Smooth muscle cell (in vitro differentiated cells): ENCODE measurements around the gene CCNI2. TPM values are rescaled to one million over a fixed set of nuclear protein-coding genes. Genes with fewer than 3 reads are reported as not detected.

Experiments
- DNase-seq: peaks from one replicate; lab custom pipeline; 2025; ENCODE audit not compliant: unreplicated experiment; lab: John Stamatoyannopoulos, UW
- H2AFZ ChIP-seq: fragments of 200-600 bp; sonication (generic); 2 replicates; pipeline ENCODE4 v1.6.0; 2016; ENCODE audit warnings: antibody characterized with exemption, low read depth, mild to moderate bottlenecking
- H3F3A ChIP-seq: fragments of 200-600 bp; sonication (generic); 2 replicates; pipeline ENCODE4 v1.6.0; 2017; ENCODE audit warnings: antibody characterized with exemption, low read depth
- H3K27ac ChIP-seq: fragments of 200-600 bp; sonication (generic); 2 replicates; pipeline ENCODE4 v1.5.1; 2016; ENCODE audit warnings: low read depth, mild to moderate bottlenecking
- H3K27me3 ChIP-seq: fragments of 200-600 bp; sonication (generic); 2 replicates; pipeline ENCODE4 v1.6.1; 2016; ENCODE audit warnings: low read depth, mild to moderate bottlenecking
- H3K36me3 ChIP-seq: fragments of 200-600 bp; sonication (generic); 2 replicates; pipeline ENCODE4 v1.5.1; 2016; ENCODE audit warnings: low read depth
- H3K4me1 ChIP-seq: fragments of 200-600 bp; sonication (generic); 2 replicates; pipeline ENCODE4 v1.5.1; 2016; ENCODE audit warnings: low read depth
- H3K4me2 ChIP-seq: fragments of 200-600 bp; sonication (generic); 2 replicates; pipeline ENCODE4 v1.6.0; 2016; ENCODE audit warnings: mild to moderate bottlenecking
- H3K4me3 ChIP-seq: fragments of 200-600 bp; sonication (generic); 2 replicates; pipeline ENCODE4 v1.5.1; 2016; ENCODE audit warnings: mild to moderate bottlenecking
- H3K79me2 ChIP-seq: fragments of 200-600 bp; sonication (generic); 2 replicates; pipeline ENCODE4 v1.6.0; 2016; ENCODE audit warnings: low read depth, mild to moderate bottlenecking
- H3K9ac ChIP-seq: fragments of 200-600 bp; sonication (generic); 2 replicates; pipeline ENCODE4 v1.6.0; 2016; ENCODE audit warnings: low read depth
- H3K9me3 ChIP-seq: fragments of 200-600 bp; sonication (generic); replicated peaks from 2 replicates; pipeline ENCODE4 v1.5.1; 2016; ENCODE audit warnings: low read depth
- H4K20me1 ChIP-seq: fragments of 200-600 bp; sonication (generic); 2 replicates; pipeline ENCODE4 v1.6.0; 2016; ENCODE audit warnings: low read depth
- whole genome bisulfite sequencing: methylation state at CpG from one replicate; pipeline ENCODE4 v1.1.7; 2016; ENCODE audit warnings: low lambda C conversion rate; 5-methylcytosine and 5-hydroxymethylcytosine counted together
- polyA plus RNA-seq: library from polyadenylated mRNA; unstranded; fragments of >200 nt; fragmentation: Nextera tagmentation; extraction: Ambion mirVana; gene quantifications from 2 replicates; pipeline ENCODE4 v1.2.1, GENCODE V29; 2016
- total RNA-seq: library from RNA; depleted of rRNA; stranded (reverse); fragments of >200 nt; gene quantifications from 2 replicates; pipeline ENCODE4 v1.2.3, GENCODE V29; 2014
- TF ChIP-seq, protein P1 (sequence below): fragments of 200-600 bp; sonication (generic); IDR thresholded peaks from 2 replicates; pipeline ENCODE4 v1.5.1; 2017; ENCODE audit warnings: borderline replicate concordance, mild to moderate bottlenecking, antibody characterized with exemption; ENCODE audit not compliant: insufficient read depth, poor library complexity, severe bottlenecking

CCNI2 gene
- total and polyA plus RNA-seq, 2 experiments from 2014 or later: 0.36 to 0.41 TPM

DNA sequence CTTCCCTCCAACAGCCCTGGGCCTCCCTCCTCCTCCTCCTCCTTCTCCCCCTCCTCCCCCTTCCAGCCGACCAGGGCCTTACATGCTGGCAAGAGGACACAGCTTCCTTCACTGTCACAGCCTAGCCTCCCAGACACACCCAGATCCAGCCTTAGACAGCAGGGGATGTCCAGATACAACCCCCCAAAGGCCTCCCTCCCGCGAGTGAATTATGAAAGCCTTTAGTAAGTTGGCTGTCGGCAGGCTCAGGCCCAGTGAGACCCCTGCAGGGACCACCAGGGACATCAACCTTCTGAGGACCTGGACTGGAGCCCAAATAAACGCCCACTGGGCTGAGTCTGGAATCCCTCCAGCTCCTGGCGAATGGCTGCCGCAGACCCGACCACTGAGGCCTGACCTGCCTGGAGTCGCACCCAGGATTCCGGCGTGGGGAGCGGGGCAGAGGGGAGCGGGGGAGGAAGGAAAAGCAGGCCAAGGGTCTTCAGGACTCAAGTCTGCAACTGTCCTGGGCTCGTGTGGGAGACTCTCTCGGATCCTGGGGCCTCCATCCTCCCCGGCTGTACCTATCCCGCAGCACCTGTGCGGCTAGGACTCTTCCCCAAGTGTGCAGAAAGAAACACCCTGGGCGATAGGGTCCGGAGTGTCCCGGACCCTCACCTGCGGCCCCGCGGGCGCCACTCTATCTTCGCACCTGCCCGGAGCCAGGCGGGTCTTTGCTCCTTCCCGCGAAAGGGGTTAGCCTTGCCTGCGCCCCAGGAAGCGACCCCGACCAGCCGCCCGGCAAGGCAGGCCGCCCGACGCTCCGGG lies 29.1 kb downstream of the CCNI2 start:
- H3K4me2 ChIP-seq: peak overlapping the region; percentile 86
- H4K20me1 ChIP-seq: peaks cover 45% of the 10 kb centered on the region
- no peaks in the 10 kb centered on the region for H3K9me3 ChIP-seq
- H3K9ac ChIP-seq: peak overlapping the region; percentile 66
- TF ChIP-seq, protein P1, sequence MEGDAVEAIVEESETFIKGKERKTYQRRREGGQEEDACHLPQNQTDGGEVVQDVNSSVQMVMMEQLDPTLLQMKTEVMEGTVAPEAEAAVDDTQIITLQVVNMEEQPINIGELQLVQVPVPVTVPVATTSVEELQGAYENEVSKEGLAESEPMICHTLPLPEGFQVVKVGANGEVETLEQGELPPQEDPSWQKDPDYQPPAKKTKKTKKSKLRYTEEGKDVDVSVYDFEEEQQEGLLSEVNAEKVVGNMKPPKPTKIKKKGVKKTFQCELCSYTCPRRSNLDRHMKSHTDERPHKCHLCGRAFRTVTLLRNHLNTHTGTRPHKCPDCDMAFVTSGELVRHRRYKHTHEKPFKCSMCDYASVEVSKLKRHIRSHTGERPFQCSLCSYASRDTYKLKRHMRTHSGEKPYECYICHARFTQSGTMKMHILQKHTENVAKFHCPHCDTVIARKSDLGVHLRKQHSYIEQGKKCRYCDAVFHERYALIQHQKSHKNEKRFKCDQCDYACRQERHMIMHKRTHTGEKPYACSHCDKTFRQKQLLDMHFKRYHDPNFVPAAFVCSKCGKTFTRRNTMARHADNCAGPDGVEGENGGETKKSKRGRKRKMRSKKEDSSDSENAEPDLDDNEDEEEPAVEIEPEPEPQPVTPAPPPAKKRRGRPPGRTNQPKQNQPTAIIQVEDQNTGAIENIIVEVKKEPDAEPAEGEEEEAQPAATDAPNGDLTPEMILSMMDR: no peak
- no peak for DNase-seq
- H3K27me3 ChIP-seq: no peaks in the 10 kb centered on the region
- H3F3A ChIP-seq: no peaks in the 10 kb centered on the region
- H3K79me2 ChIP-seq: peaks cover 49% of the 10 kb centered on the region
- H2AFZ ChIP-seq: peak overlapping the region; percentile 35
- no peaks in the 10 kb centered on the region for H3K36me3 ChIP-seq
- peak overlapping the region; percentile 67 for H3K27ac ChIP-seq
- 5% methylated on average over 39 of the region's 39 CpGs for WGBS
- peak overlapping the region; percentile 59 for H3K4me3 ChIP-seq
- H3K4me1 ChIP-seq: peaks cover 18% of the 10 kb centered on the region

DNA sequence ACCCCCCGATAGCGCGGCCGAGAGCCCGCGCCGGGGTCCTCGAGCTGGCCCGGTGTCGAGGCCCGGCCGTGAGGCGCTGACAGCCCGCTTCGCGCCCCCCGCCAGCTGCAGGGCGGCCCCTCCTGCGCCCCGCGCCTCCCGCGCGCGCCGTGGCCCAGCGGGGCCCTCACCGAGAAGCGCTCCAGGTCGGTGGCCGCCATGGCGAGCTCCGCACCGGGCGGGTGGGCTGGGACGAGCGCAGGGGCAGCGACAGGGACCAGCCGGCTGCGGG lies 29.6 kb downstream of the CCNI2 start:
- Histone ChIP-seq H4K20me1 (peaks cover 39% of the 10 kb centered on the region), H3F3A (no peaks in the 10 kb centered on the region), H3K79me2 (peaks cover 45% of the 10 kb centered on the region), H3K9me3 (no peaks in the 10 kb centered on the region), H3K4me2 (peak overlapping the region; percentile 86), H3K4me1 (peaks cover 13% of the 10 kb centered on the region), H3K27me3 (no peaks in the 10 kb centered on the region), H3K27ac (no peak overlapping the region), H3K4me3 (peak overlapping the region; percentile 59), H3K36me3 (no peaks in the 10 kb centered on the region), H3K9ac (peak overlapping the region; percentile 66), H2AFZ (peak overlapping the region; percentile 35)
- 2% methylated on average over 10 of the region's 40 CpGs for WGBS
- DNase-seq: no peak
- TF ChIP-seq, protein P1: no peak

DNA sequence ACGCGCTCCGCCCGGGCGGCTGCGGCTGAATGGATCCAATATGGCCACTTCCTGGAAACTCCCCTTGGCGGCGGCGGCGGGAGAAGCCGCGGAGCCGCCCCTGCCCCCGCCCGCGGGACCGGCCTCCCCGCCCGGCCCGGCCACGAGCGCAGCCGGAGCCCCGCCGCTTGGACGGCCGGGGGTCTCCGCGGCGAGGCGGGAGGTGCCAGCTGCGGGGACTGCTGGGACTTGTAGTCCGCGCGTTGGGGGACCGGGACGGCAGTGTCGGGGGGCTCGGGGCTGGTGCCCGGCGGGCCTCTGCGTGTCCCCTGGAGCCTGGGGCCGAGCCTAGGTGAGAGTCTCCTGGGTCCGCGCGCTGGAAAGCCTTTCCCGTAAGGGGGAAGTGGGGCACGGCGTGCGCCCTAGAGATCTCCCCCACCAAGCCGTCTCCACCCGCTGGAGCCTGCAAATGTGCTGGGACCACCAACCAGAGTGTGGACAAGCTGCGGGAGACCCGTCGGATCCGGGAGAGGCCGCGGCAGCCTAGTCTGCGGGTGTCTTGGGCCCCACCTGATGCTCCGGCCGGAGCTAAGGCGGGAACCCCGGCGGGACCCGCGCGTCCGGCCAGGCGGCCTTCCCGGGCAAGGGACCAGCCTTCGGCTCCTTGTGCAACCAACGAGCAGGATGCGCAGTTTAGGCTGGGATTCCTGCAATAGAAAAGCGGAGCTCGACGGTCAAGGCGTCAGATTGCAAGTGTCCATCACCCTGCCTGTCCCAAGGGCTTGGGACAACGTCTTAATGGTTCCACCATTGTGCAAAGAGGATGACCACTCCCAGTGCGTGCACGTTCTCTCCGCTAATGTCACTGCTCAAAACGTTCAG lies 30.2 kb downstream of the CCNI2 start, which contains the start of gene SEPTIN8:
Gene SEPTIN8 (minus strand): TSS at position 31 of the 861 bp plus-strand sequence. CDS start 102 bp downstream, outside the sequence.
- 8% methylated on average over 32 of the region's 82 CpGs for WGBS

More for the DNA sequence above, 30.2 kb downstream of the CCNI2 start, which contains the start of gene SEPTIN8:
- Histone ChIP-seq H3K4me1 (peaks cover 13% of the 10 kb centered on the region), H3K9me3 (no peaks in the 10 kb centered on the region), H3F3A (no peaks in the 10 kb centered on the region), H3K4me3 (peak within 1 kb of the TSS; percentile 59), H4K20me1 (peaks cover 34% of the 10 kb centered on the region), H3K4me2 (peak within 1 kb of the TSS; percentile 86), H3K79me2 (peaks cover 39% of the 10 kb centered on the region), H2AFZ (peak within 1 kb of the TSS; percentile 94), H3K9ac (peak within 1 kb of the TSS; percentile 70), H3K36me3 (no peaks in the 10 kb centered on the region), H3K27ac (peak within 1 kb of the TSS; percentile 67), H3K27me3 (no peaks in the 10 kb centered on the region)
- TF ChIP-seq, protein P1: no peak
- no peak for DNase-seq
